NCI-H2196 treated with DMSO at 0.1 percent for 48 hours (cell line): ENCODE data around the gene ST8SIA4.
A peak's percentile ranks its signal among the peaks of the same experiment; 100 is the strongest.

Source experiments
- DNase-seq: peaks from one replicate; lab custom pipeline; 2025; ENCODE audit not compliant: unreplicated experiment; lab: John Stamatoyannopoulos, UW

ST8SIA4 gene, protein sequence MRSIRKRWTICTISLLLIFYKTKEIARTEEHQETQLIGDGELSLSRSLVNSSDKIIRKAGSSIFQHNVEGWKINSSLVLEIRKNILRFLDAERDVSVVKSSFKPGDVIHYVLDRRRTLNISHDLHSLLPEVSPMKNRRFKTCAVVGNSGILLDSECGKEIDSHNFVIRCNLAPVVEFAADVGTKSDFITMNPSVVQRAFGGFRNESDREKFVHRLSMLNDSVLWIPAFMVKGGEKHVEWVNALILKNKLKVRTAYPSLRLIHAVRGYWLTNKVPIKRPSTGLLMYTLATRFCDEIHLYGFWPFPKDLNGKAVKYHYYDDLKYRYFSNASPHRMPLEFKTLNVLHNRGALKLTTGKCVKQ

DNA sequence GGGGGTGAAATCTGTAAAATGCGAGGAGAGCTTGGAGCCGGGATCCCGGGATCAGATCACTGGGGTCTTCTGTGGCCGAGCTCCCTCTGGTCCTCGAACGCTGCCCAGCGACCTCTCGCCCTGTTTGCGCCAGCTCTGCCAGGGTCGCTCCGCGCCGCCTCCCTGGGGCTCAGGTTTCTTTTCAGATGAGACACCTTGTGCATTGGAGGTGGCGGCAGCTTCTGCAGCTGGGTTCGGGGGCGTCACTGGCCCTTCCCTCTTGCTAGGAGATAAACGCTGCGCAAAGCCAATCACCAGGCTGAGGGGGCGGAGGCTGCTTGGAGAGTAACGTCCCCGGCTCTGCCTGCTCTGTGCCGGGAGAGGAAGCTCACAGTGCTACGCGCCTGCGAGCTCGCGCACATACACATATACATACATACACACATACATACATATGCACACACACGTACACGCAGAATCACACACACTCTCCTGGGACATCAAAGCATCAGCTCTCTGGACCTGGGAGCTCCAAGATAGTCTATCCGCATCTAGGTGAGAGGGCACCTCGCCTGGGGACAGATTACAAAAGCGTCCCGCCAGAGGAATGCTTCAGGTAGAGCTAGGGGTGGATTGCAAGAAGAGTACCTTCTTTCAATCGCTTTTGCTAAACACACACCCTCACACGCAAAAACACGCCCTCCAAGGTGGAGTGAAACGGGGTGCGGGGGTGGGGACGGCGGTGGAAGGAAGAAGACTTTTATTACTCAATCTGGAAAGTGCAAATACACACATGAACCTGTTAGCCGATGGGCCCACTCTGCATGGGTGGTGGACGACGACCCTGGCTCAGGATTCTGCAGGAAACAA is at the start of gene ST8SIA4:
Gene ST8SIA4, minus strand, starts transcription at position 244 of the 849 bp plus-strand sequence. CDS start 327 bp downstream, outside the sequence.
- DNase-seq = peak; percentile 72

DNA sequence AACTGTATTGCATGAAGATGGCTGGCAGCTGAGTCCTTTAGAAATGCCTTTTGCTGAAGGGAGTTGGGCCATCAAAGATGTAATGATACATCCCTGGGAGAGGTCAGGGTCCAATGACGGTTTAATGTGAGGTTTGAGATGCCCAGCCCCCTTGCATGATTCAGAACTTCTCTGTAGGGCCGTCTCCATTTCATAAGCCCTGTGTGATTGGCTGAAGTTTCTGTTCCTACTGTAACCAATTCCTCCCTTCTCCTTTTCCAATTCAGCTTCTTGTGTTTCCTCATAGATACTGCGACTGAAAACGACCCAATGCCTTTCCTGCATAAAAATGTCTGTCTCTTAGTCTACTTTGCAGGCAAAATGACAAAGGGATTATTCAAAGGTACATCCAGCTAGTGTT is 47.9 kb upstream of the ST8SIA4 start:
- DNase-seq = no peak

DNA sequence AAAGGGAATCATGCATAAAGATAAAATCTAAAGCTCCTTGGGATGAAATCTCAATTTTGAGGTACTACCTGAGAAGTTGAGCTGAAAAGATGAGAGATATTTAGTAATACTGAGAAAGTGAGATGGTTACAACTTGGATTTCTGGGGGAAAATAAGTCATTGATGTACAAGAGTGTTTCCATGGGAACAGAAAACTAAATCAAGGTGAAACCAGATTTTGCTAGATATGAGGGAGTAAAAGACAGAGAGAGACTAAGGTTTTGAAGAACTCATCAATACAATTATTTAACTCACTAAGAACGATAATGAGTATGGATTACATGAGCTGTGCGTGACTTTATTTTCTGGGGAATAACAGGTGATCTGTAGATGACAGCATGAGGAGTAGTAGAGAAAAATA is 10.2 kb upstream of the ST8SIA4 start:
- DNase-seq = no peak

DNA sequence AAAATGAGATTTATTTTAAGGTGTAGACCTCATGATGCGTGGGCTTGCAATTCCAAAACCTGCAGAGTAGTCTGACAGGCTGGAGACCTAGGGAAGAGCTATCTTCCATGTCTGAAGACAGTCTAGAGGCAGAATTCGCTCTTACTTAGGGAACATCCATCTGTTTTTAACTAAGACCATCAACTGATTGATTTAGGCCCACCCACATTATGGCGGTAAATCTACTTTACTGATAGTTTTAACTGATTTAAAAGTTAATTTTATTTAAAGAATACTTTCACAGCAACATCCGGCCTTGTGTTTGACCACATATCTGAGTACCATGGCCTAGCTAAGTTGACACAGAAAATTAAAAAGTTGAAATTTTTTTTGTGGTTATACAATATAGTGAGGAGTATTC is 6.0 kb upstream of the ST8SIA4 start:
- DNase-seq = no peak

DNA sequence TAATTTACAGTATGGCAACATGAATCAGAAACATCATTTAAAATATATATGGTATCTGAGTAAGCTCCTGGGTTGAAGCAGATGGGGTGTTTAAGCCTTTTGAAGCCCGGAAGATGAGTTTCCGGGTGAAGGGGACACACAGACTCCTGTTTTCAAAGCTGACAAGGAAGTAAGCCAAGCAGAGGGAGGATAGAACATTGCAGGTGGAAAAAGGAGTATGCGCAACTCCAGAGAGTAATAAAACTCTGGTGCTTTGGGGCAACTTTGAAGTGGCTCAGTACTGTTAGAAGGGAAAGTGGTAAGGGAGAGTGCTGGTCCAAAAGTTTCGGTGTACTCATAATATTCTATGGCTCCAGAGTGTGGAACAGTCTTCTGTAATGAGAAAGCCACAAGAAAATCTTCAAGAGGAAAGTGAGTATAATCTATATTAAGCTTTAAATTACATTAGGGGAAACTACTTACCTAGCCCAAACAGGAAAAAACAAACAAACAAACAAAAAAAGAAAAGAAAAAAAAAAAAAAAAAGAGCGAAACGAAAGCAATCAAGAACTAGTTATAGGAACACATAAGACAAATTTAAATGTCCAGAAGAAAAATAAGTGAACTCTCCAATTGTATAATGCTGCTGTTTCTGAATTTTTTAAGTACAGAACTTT is 2.3 kb upstream of the ST8SIA4 start:
- no peak for DNase-seq

DNA sequence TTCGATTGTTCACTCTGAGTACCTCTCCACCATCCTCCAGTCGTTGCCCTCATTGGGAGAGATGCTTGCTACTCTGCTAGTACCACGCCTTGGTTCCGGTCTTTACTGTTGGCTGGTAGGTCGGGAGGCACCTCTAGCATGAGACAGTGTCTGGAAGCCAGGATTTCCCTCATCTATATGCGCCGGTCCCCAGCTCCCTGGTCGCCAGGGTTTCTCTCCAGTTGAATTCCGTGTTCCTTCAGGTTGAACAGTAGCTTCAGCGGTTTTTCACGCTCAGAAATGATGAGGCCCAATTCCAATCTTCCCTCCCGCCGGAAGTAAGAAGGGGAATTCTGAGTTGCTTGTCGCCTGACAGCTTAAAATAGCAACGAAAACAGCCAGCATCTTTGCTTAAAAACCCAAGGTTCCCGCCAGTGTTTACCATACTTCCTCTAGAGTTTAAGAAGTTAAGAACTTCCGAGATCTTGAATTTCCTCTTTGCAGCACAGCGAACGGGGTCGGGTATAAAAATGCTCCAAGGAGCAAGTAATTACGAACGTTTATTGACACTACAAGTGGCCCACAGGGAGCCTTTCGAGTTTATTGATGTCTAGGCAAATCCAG is 1.3 kb upstream of the ST8SIA4 start:
- no peak for DNase-seq

DNA sequence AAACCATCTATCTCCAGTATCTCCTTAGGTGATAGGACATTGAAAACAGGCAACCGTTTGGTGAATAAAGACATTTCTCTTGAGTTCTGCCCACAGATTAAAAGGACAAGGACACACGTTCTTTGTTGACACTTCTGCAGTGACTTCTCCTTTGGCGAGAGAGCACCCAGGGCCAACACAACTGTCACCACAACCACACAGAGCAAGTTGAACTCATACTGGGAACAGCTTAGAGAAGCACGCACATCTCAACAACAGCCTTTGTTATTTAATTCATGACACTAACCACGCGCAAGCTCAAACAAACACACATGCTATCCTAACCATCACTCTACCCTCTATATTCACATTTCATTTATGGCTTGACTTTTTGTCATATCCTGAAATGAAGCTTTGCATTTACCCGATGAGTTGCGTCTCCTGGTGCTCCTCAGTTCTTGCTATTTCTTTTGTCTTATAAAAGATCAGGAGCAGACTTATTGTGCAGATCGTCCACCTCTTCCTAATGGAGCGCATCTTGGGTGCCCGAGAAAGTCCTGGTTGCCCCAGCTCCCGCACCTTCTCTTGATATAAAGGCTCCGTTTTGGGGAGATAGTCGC is 543 bp downstream of the ST8SIA4 start:
- DNase-seq = no peak

DNA sequence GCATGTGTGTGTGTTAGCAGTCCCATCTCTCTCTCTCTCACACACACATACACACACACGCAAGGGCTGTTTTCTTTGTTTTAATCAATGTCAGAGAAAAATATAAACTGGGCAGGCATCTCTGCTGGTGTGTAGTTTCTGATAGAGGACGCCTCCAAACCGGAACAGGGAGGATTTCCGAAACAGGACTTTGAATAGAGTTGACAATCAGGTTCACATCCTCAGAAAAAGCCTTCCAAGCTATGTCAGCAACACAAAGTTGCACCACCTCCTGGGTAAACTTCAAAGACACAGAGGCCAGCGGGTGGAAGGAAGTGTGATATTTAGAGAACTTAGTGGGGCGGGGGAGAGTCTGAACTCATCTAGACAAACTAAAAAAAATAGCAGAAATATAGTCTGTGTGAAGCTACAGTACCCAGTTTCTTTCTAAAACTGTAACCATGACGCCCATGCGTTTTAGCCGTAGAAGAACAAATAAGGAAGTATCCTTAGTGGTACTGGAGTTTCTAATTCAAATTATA is 1.2 kb downstream of the ST8SIA4 start:
- DNase-seq = peak; percentile 30

DNA sequence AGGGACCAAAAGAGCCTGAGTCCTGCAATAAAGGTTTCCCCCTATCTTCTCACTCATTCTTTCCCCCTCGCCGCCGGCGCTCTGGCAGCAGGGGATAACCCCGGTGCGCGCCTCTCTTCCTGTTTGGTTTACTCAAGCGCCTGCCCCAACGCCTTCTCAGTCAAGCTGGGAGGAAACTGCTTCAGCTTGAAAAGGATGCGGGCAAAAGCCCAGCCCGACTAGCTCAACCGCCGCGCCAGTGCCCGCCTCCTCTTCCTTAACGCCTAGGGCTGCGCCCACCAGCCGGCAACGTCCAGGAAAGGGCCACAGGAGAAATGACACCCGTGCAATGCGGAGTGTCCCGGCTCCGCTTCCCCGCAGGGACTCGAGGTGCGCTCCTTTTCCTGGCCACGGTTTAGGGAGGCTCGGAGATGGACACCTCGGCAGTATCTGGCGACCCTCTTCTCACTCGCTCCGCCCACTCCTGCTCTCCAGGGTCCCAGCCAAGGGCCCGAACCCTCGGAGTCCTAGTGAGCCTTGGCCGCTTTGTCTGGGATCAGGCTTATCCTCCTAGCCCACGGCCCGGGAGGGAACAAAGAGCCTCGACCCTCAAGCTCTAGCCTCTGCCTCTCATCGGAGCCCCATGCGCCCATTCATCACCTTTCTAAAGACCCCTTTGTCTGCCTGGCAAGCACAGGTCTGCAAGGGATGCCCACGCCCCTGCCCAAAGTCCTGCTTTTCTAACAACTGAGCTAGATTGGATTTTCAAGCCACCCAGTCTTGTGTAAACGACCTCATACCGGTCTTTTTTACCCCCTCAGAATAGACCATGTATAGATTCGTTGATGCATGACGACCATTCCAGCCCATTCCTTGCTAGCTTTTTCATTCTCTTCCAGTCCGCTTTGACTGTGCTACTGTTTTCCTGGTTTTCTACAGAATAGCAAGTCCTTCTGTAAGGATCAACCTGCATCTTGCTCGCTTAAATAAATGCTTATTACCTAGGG is 2.0 kb downstream of the ST8SIA4 start:
- peak; percentile 68 for DNase-seq

DNA sequence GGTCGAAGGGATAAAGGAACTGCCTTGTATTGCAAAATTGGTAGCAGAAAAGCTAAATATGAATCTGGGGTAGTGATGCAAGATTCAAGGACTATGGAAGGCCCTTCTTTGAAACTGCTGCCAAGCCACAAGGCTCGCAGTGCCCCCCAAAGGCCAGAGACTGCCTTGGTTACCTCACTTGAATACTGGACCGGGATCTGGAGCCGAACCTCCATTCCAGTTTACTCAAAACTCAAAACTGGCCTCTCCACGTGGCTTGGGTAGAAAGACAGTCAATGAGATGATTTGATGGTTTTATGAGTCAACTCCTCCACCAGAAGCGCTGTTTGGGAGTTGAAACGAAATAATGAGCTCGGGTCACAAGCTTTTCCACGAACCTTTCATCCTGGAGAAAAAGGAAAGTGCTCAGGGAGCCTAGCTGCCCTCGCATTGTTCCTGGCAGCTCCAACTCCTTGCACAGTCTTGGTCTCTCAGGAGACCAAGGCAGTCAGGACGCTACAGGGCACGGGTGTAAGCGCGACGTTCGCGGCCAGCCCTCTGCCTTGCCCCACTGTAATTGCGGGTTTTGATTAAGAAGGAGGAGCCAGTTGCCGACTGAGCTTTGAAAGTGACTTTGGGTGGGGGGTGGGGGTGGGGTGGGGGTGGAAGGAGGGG is 2.8 kb downstream of the ST8SIA4 start:
- DNase-seq = peak; percentile 68

DNA sequence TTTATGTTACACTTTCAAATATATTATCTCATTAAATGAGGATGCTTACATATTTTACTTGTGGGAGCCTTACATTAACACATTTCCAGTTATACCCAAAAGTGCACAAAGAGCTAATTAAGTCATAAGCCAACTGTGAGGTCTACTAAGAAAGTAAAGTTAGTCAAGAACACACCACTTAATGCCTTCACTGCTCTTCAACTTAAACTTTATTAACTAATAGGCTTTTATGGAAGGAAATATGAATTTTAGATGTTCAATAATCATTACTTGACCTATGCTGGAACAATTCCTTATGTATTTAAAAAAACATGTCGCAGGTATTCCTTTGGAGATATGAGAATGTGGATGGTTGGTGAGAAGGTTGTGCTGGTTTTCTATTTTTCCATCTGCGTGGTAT is 3.4 kb downstream of the ST8SIA4 start:
- no peak for DNase-seq

DNA sequence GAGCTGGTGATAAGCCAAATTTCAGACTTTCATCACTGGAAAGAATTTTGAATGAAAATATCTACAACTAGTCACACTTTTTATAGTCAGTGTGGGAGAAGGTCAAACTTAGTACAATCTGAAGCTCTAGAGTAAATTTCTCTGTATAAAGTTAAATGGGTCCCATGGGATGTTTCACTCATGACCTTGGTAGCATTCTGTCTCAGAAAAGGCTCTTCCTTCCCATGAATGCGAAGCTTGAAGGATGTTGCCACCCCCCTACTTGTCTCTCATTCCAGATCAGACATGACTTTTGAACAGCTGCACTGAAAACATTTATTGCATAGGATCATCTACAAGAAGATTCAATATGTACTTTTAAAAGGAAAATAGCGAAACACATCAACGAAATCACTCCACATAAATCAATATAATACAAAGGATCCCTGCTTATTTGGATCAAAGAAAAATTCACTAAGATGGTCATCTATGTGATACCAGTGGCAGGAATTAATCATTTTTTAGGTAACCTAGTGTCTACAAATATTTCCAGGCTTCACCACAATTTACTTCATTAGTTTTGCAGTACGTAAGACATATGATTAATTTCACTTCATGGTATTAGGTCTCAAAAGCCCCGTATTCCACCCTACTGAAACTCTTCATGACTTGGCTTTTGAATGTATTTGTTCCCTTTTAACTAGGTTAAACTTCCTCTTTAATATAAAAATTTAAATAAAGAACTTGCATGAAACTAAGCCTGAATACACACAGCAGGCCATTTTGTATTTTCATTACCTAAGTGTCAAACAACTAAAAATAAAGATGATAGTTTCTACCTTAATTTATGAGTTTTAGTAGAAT is 4.4 kb downstream of the ST8SIA4 start:
- DNase-seq = no peak

DNA sequence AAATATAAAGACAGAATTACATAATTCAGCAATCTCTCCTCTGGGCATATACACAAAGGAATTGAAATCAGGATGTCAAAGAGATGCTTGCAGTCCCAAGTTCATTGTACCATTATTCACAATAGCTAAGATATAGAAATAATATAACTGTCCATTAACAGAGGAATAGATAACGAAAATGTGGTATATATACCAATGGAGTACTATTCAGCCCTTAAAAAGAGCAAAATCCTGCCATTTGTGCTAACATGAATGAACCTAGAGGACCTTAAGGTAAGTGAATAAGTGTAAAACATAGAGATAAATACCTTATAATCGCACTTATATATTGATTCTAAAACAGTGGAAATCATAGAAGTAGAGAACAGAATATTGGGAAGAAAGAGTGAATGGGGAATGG is 7.0 kb downstream of the ST8SIA4 start:
- no peak for DNase-seq

DNA sequence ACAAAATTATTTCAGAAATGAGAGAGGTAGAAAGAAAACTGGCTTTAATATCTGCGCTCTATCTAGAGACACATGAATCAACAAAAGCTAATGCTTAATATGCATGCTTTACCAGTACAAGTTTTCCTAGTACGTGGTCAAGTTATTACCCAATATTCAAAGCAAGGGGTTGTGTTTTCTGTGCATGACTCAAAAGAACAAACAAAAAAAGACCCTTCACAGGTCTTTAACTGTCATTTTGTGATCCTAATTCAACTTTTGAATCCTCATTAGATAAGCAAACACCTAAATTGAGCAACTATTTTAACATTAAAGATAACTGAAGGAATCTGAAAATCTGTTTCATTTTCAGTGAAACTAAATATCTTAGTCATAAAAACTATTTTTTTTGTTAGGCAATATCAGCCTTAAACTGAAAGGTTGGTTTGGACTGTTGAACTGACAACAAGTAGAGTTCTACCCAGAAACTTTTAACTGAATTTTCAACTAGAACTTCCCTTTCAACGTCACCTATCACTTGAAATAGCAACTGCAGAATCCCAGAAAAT is 12.5 kb downstream of the ST8SIA4 start:
- no peak for DNase-seq

DNA sequence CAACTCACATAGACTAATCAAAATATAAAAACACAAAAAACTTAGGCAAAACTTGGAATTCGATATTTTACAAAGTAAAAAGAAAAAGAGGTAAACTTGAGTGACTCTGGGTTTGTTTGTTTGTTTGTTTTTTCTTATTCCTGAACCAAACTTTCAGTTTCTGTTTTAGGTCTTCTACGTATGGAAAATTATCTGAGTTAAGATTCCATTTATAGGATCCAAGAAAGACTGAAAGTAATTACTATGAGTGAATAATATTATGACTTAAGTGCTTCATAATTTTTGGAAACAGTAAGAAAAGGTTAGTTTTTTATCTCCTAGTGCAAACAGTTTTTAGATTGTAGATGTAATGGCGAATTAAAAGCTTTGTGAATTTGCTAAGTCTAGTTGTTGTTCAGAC is 13.2 kb downstream of the ST8SIA4 start:
- no peak for DNase-seq

DNA sequence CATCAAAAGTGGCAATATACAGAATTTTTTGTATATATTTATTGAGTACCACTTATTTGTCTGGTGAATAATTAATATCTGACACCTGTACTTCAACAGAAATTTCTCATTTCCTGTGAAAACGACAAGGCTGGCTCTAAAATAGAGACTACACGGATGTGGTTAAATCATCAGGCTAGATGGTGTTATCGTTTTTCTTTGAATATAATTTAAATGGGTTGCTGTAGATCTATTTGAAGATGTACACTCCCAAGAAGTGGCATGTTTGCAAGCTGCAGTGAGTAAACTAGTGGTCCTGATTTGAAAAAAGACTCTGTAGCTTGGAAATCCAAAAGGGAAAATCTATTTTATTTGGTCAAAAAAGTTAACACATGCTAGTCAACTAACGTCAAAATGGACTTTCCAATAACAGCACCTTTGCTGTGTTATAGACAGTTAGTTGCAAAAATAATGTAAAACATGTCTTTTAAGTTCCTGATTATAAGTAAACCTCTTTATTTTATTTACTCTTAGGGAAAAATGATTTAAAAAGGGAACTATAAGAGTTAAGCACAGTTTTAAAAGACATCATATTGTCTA is 13.8 kb downstream of the ST8SIA4 start:
- no peak for DNase-seq

DNA sequence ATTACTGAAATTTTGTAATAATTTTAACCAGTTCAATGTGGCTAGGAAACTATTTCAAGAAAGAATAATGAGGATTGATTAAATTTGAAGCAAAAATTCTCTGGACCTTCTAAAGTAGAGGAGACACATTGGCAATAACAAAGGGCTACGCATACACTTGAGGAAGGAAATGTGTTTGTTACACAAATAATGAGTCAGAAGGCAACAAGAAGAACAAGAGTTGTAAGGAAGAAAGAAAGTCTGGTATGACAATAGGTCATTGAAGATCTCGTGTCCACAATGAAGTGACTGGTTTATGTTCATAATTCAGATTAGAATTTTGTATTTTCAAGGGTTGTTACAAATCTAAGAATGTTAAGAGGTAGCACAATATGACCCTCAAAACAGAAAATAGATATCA is 25.8 kb downstream of the ST8SIA4 start:
- no peak for DNase-seq
